Astrocyte (in vitro differentiated cells and primary cell): ENCODE results near the gene LRFN5.

Experiments used
- CTCF ChIP-seq: IDR thresholded peaks from 2 replicates; pipeline ENCODE4 v1.5.1; 2011; ENCODE audit warnings: low read depth, mild to moderate bottlenecking, inconsistent platforms, low read length, moderate library complexity; ENCODE audit not compliant: insufficient read depth
- EZH2 ChIP-seq: IDR thresholded peaks from 2 replicates; pipeline ENCODE4 v1.6.1; 2012; ENCODE audit warnings: mild to moderate bottlenecking, low read length, inconsistent platforms; ENCODE audit not compliant: insufficient read depth

- TF ChIP-seq CTCF (no peak), EZH2 (no peak)
These were observed 1.8 kb upstream of the LRFN5 start for GRCh38 chr14:41604721-41605531.
